GM21390 (cell line): ENCODE measurements around the gene PRSS53.

Experiments used
- ATAC-seq: cut with Tn5 transposase; IDR thresholded peaks from one replicate; pipeline ENCODE4 v1.9.1; 2021; ENCODE audit not compliant: unreplicated experiment

Gene PRSS53

GRCh38 chr16:31099860-31100638 is 11.3 kb upstream of the PRSS53 start:
- no peak for ATAC-seq

GRCh38 chr16:31094424-31095120 is 5.8 kb upstream of the PRSS53 start, which contains the start of gene VKORC1:
Gene VKORC1 (minus strand): TSS chr16:31094797. CDS start chr16:31094729, 68 bp downstream.
- peak; percentile 85 for ATAC-seq

GRCh38 chr16:31094088-31094423 is 5.3 kb upstream of the PRSS53 start:
- ATAC-seq: no peak

GRCh38 chr16:31093132-31093703 is 4.5 kb upstream of the PRSS53 start:
- no peak for ATAC-seq

GRCh38 chr16:31092330-31092729 is 3.6 kb upstream of the PRSS53 start:
- no peak for ATAC-seq

GRCh38 chr16:31090540-31090939 is 1.8 kb upstream of the PRSS53 start:
- ATAC-seq: no peak

- ATAC-seq: no peak
These were observed 456 bp upstream of the PRSS53 start for GRCh38 chr16:31089199-31089598.

GRCh38 chr16:31087971-31088370 is 772 bp downstream of the PRSS53 start:
- ATAC-seq: no peak

- ATAC-seq: no peak
These were observed 1.3 kb downstream of the PRSS53 start for GRCh38 chr16:31087481-31087880.

- no peak for ATAC-seq
These were observed 2.2 kb downstream of the PRSS53 start for GRCh38 chr16:31086629-31086906.

- ATAC-seq: no peak
These were observed 2.7 kb downstream of the PRSS53 start for GRCh38 chr16:31085873-31086628.

- no peak for ATAC-seq
These were observed 3.3 kb downstream of the PRSS53 start for GRCh38 chr16:31085411-31085810.

- ATAC-seq: no peak
These were observed 4.0 kb downstream of the PRSS53 start for GRCh38 chr16:31084584-31085302.

- no peak for ATAC-seq
These were observed 4.8 kb downstream of the PRSS53 start for GRCh38 chr16:31083981-31084380.

GRCh38 chr16:31083556-31083955 is 5.2 kb downstream of the PRSS53 start:
- no peak for ATAC-seq

- ATAC-seq: no peak
These were observed 5.7 kb downstream of the PRSS53 start for GRCh38 chr16:31083081-31083480.

GRCh38 chr16:31082368-31083045 is 6.2 kb downstream of the PRSS53 start:
- ATAC-seq: no peak

GRCh38 chr16:31081428-31082351 is 7.1 kb downstream of the PRSS53 start:
- ATAC-seq: no peak

GRCh38 chr16:31080756-31081419 is 7.9 kb downstream of the PRSS53 start:
- ATAC-seq: no peak
